Endothelial cell of umbilical vein (primary cell): ENCODE results near the gene XPNPEP2.

Source experiments
- CTCF ChIP-seq, 2 donors: IDR thresholded peaks; 1 replicate in 1 of 2; 2 replicates in 1 of 2; pipeline ENCODE4 v1.5.1; 2011; ENCODE audit warnings: low read length in 2 of 2, mild to moderate bottlenecking in 2 of 2, moderate library complexity in 2 of 2, control low read depth in 1 of 2, inconsistent platforms in 1 of 2, low read depth in 1 of 2; ENCODE audit not compliant: insufficient read depth in 1 of 2; ENCODE audit errors: extremely low read depth in 1 of 2
- EZH2 ChIP-seq: IDR thresholded peaks from 2 replicates; pipeline ENCODE4 v1.6.1; 2012; ENCODE audit warnings: borderline replicate concordance, low read depth, mild to moderate bottlenecking, moderate library complexity, low read length, inconsistent platforms; ENCODE audit not compliant: severe bottlenecking
- FOS ChIP-seq: IDR thresholded peaks from 2 replicates; pipeline ENCODE4 v1.6.1; 2011; ENCODE audit warnings: mild to moderate bottlenecking, low read length, moderate library complexity, borderline replicate concordance; ENCODE audit not compliant: insufficient read depth
- MAX ChIP-seq: IDR thresholded peaks from 2 replicates; pipeline ENCODE4 v1.6.1; 2011; ENCODE audit not compliant: insufficient read depth, insufficient read length
- POLR2A ChIP-seq: IDR thresholded peaks from 2 replicates; pipeline ENCODE4 v1.6.1; 2012; ENCODE audit warnings: low read depth, mild to moderate bottlenecking, control low read depth, low read length

- no peak for TF ChIP-seq POLR2A
- no peak for TF ChIP-seq CTCF (IDR thresholded peaks at IDR 0.05; ENCODE audit: extremely low read depth in 1 of 2, insufficient read depth in 1 of 2, low read depth in 1 of 2, low read length in 2 of 2)
- TF ChIP-seq FOS = no peak
- TF ChIP-seq EZH2 = no peak
- no peak for TF ChIP-seq MAX
These were observed 40.4 kb downstream of the XPNPEP2 start for GRCh38 chrX:129779086-129779672.
